Activated T-helper 2 cell treated with anti-CD3 and anti-CD28 coated beads, Interferon-gamma antibody, Interleukin-2, Interleukin-4, amounts not matched to agents 10 μg/mL and 5 μg/mL and 100 μg/mL, durations not matched to agents 14 hours and 24 hours and 36 hours (primary cell): ENCODE data around the gene TMEM63C. TPM values are rescaled to one million over a fixed set of nuclear protein-coding genes. Genes with fewer than 3 reads are reported as not detected.

Experiments used
- DNase-seq: peaks from one replicate; pipeline ENCODE4 v3.0.0; 2021; ENCODE audit warnings: low spot score
- H3K27ac Mint-ChIP-seq: one replicate; pipeline ENCODE4 v1.8.0; 2021; ENCODE audit warnings: mixed read lengths
- H3K27me3 Mint-ChIP-seq: one replicate; pipeline ENCODE4 v1.8.0; 2021; ENCODE audit warnings: low read depth, mixed read lengths
- H3K36me3 Mint-ChIP-seq: one replicate; pipeline ENCODE4 v1.8.0; 2021; ENCODE audit warnings: low read depth, mixed read lengths
- H3K4me1 Mint-ChIP-seq: one replicate; pipeline ENCODE4 v1.8.0; 2021; ENCODE audit warnings: low read depth, mixed read lengths
- H3K4me3 Mint-ChIP-seq: one replicate; pipeline ENCODE4 v1.8.0; 2021; ENCODE audit warnings: low read depth, mild to moderate bottlenecking, moderate library complexity, mixed read lengths
- H3K9me3 Mint-ChIP-seq: one replicate; pipeline ENCODE4 v1.8.0; 2021; ENCODE audit warnings: mixed read lengths
- intact Hi-C: fragments of 100-400 bp; cut with micrococcal nuclease; formaldehyde crosslinking; loops from one replicate; pipeline ENCODE4 v1.15.1; 2023
- total RNA-seq: library from RNA; stranded (reverse); gene quantifications from 2 replicates; pipeline ENCODE4 v1.2.3, GENCODE V29; 2022

The TMEM63C gene
- total RNA-seq, 1 donor from 2014 or later: 1.0 TPM

DNA sequence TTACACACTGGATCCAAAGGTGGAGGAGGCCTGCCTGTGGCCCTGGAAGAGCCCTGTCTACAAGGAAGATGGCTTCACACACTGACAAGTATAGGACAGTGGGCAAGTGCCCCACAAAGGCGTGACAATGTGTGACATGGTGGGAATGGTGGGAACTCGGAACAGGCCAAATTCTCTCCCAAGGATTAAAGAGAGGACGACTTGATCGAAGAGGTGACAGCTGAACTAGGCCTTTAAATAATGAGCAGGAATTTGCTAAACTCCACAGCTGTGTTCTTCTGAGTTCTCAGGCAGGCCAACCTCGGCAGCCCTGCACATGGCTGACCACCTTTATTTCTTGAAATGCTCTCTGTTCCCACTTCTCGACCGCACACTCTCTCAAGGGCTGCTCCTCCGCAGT is 115.3 kb downstream of the TMEM63C start:
- intact Hi-C loops: no loop called here
- H3K4me1 Mint-ChIP-seq: no peaks in the 10 kb centered on the region
- H3K9me3 Mint-ChIP-seq: no peaks in the 10 kb centered on the region
- no peak overlapping the region for H3K4me3 Mint-ChIP-seq
- DNase-seq: no peak
- no peaks in the 10 kb centered on the region for H3K27me3 Mint-ChIP-seq
- no peak overlapping the region for H3K27ac Mint-ChIP-seq
- H3K36me3 Mint-ChIP-seq: no peaks in the 10 kb centered on the region

DNA sequence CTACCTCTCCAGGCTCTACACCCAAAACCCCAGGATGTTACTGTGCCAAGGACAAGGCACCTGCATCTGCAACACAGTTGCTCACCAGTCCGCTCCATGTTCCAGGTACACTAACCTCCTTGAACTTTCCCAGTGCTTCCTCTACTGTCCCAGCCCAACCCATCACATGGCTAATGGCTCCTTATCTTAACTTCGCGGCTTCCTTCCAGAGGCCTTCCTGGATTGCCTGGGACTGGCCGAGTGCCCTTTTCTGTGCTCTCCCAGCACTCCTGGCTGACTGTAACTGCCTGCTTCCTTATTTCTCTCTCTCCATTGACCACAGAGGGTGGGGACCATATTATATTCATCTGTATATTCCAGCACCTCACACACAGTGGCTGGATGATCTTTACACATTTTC is 118.2 kb downstream of the TMEM63C start:
- Mint-ChIP-seq H3K4me3 (no peak overlapping the region), H3K27ac (no peak overlapping the region), H3K9me3 (no peaks in the 10 kb centered on the region), H3K36me3 (peaks cover 2% of the 10 kb centered on the region), H3K4me1 (peaks cover 22% of the 10 kb centered on the region), H3K27me3 (no peaks in the 10 kb centered on the region)
- no peak for DNase-seq
- intact Hi-C loops: loop anchor here (5.0 to 10.0 kb wide), 7 partner anchors 78 to 337 kb away; partner anchors contain the start of genes AHSA1, IRF2BPL, SAMD15 and SPTLC2

DNA sequence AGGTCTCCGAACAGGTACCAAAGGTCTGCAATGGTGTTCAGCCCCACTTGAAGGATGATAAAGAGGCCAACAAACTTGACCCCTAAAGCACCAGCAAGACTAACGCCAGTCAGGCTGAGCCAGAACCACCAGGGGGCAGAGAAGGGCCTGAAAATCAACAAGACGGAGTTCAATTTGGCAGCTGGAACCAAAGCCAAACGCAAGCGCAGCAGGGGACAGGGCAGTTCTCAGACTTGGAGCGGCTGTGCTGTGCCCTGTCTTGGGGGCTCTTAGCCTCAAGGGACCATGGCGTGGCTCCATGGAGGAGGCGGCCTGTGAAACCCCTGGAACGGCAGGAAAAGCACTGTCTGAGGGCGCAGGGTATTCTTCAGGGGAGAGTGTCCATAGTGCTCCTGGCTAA is 119.5 kb downstream of the TMEM63C start:
- Mint-ChIP-seq H3K9me3 (no peaks in the 10 kb centered on the region), H3K27me3 (peaks cover 1% of the 10 kb centered on the region), H3K4me3 (no peak overlapping the region), H3K4me1 (peaks cover 25% of the 10 kb centered on the region), H3K36me3 (peaks cover 6% of the 10 kb centered on the region), H3K27ac (no peak overlapping the region)
- DNase-seq: peak; percentile 43
- intact Hi-C loops: loop anchor here (5.0 to 10.0 kb wide), 7 partner anchors 76 to 339 kb away; partner anchors contain the start of genes AHSA1, IRF2BPL, SAMD15 and SPTLC2

DNA sequence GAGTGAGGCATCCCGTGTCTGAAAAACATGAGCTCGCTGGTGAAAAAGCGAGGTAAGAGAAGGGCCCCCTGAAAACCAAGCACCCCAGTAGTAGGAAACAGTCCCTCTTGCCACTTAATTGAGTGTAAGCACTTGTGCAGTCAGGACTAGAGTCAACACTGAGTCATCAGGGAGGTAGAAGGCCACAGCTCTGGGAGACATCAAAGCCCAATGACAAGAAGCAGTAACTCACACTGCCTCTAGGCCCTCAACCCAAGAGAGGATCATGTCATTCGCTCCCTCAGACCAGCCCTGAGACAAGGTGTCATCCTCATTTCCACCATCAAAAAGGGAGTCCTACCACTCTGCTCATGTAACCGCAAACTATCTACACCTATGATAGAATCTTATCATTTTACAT is 121.3 kb downstream of the TMEM63C start:
- Mint-ChIP-seq H3K27ac (peak overlapping the region; percentile 93), H3K4me1 (peaks cover 35% of the 10 kb centered on the region), H3K36me3 (peaks cover 7% of the 10 kb centered on the region), H3K9me3 (no peaks in the 10 kb centered on the region), H3K27me3 (peaks cover 1% of the 10 kb centered on the region), H3K4me3 (no peak overlapping the region)
- DNase-seq: peak; percentile 30
- intact Hi-C loops: loop anchor here (1.0 to 10.0 kb wide), 9 partner anchors 13 to 341 kb away; partner anchors contain the start of genes AHSA1, IRF2BPL, POMT2 and SAMD15

DNA sequence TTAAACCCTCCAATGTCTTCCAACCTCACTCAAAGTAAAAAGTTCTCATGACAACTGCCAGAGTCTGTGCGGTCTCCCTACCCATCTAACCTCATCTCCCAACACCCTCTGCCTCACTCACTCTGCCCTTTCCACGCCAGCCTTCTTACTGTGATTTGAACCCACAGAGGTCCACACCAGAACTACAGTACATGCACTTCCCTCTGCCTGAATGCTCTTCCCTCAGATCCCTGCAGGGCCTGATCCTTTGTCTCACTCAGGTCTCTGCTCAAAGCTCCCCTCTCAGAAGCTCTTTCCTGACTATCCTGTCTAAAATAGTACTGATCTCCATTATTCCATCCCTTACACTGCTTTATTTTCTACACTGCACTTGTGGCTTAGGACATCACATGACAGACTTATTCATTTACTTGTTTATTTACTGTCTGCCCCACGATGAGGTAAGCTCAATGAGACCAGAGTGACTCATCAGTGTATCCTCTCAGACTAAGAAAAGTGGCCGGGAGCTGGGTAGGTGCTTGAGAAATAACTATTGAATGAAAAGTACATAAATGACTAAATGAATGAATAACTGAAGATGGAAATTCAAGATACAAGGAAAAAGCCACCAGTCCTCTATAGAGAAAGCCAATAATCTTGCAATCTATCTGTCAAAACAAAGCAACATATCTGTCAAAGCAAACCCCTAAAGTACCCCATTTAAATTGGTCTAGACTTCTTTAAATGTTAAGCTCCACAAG is 122.0 kb downstream of the TMEM63C start:
- H3K27ac Mint-ChIP-seq: peak overlapping the region; percentile 93
- H3K27me3 Mint-ChIP-seq: peaks cover 1% of the 10 kb centered on the region
- H3K36me3 Mint-ChIP-seq: peaks cover 7% of the 10 kb centered on the region
- peak; percentile 36 for DNase-seq
- H3K9me3 Mint-ChIP-seq: no peaks in the 10 kb centered on the region
- peak overlapping the region; percentile 50 for H3K4me3 Mint-ChIP-seq
- peaks cover 35% of the 10 kb centered on the region for H3K4me1 Mint-ChIP-seq
- intact Hi-C loops: loop anchor here (1.0 to 10.0 kb wide), 9 partner anchors 13 to 341 kb away; partner anchors contain the start of genes AHSA1, IRF2BPL, POMT2 and SAMD15

DNA sequence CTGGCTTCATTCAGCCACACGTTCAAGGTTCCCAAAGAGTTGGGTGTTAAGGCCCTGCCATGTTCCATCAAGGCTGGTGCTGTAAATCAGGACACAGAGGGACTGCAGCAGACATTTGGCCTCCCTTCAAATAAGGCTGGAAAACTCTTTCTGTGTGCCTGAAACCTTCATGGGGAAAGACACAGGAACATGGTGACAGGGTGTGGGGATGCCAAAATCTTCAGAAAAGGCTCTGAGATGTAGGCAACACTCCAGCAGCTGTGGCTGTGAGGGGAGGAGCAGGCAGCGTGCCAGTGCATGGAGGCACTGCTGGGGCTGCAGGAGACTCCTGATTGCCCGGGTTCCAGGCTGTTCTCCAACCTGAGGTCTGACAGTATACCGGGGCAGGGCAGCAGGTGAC is 124.1 kb downstream of the TMEM63C start:
- DNase-seq: no peak
- Mint-ChIP-seq H3K27me3 (peaks cover 1% of the 10 kb centered on the region), H3K4me3 (no peak overlapping the region), H3K4me1 (peaks cover 36% of the 10 kb centered on the region), H3K36me3 (peaks cover 7% of the 10 kb centered on the region), H3K9me3 (no peaks in the 10 kb centered on the region), H3K27ac (no peak overlapping the region)
- intact Hi-C loops: loop anchor here (10.0 kb wide), 1 partner anchor 249 kb away; no protein-coding TSS in a partner anchor

DNA sequence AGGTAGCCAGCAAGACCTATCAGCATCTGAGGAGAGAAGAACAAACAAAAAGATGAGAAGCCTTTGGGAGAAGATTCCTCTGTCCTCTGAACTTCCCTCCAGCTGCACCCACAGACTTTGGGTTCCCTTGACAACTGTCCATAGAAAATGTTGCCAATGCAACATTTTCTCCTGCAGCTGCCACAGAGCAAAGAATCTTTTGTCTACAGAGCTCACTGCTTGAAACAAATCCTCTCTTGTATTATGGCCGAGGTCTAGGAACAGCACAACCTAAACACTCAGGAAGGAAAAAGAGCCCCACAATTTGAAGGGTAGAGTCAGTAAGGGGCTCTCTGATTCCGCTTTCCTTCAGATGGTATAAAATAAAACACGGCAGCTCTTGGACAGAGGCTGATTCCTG is 124.8 kb downstream of the TMEM63C start:
- DNase-seq: no peak
- no peak overlapping the region for H3K4me3 Mint-ChIP-seq
- intact Hi-C loops: loop anchor here (10.0 kb wide), 1 partner anchor 248 kb away; no protein-coding TSS in a partner anchor

DNA sequence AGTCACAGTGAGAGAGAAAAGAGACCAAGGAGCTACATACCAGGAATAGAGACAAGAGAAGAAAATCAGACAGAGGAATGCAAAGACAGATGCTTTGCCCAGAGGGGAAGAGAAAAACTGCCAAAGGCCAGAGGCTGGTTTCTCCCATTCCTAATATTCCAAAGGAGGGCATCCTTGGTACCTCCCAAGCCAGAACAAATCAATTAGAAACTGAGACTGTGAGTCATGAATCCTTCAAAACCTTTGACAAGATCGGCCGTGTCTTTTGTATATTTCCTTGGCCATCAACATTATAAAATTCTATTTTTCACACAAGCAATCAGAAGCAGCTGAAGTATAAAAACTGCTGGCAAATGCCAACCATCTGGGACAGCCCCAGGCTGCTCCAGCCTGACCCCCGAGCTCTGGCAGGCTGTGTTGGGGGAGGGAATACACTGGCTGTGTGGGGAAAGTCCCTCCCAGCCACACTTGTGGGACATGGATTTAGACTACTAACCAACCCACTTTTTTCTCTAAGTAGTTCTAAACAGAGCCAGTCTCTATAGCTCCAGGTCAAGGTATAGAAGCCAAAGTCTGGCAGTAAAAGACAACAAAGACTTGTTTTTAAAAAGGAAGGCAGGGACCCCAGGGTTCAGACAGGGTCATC is 125.4 kb downstream of the TMEM63C start:
- DNase-seq: no peak
- H3K36me3 Mint-ChIP-seq: peaks cover 7% of the 10 kb centered on the region
- H3K4me1 Mint-ChIP-seq: peaks cover 36% of the 10 kb centered on the region
- intact Hi-C loops: loop anchor here (10.0 kb wide), 1 partner anchor 248 kb away; no protein-coding TSS in a partner anchor
- peaks cover 1% of the 10 kb centered on the region for H3K27me3 Mint-ChIP-seq
- no peaks in the 10 kb centered on the region for H3K9me3 Mint-ChIP-seq
- H3K4me3 Mint-ChIP-seq: no peak overlapping the region
- H3K27ac Mint-ChIP-seq: no peak overlapping the region

More for the DNA sequence above, 124.8 kb downstream of the TMEM63C start:
- H3K27me3 Mint-ChIP-seq: peaks cover 1% of the 10 kb centered on the region
- peaks cover 36% of the 10 kb centered on the region for H3K4me1 Mint-ChIP-seq
- no peaks in the 10 kb centered on the region for H3K9me3 Mint-ChIP-seq
- peaks cover 7% of the 10 kb centered on the region for H3K36me3 Mint-ChIP-seq
- no peak overlapping the region for H3K27ac Mint-ChIP-seq

Other genes starting within 250 kb of the TMEM63C start
- gene IRF2BPL, start 153.1 kb upstream of the TMEM63C start, total RNA-seq: 34.8 and 35.8 TPM in 2 replicates
- 10.9 and 11.3 TPM in 2 replicates for gene CIPC, start 83.5 kb upstream of the TMEM63C start, total RNA-seq
- gene ZDHHC22, start 40.0 kb upstream of the TMEM63C start, total RNA-seq: not detected in 2 replicates
- not detected in 2 replicates for gene NGB, start 89.4 kb downstream of the TMEM63C start, total RNA-seq
- gene POMT2, start 139.1 kb downstream of the TMEM63C start, total RNA-seq: 23.4 and 27.7 TPM in 2 replicates
- gene GSTZ1, start 139.2 kb downstream of the TMEM63C start, total RNA-seq: 11.7 and 12.6 TPM in 2 replicates
- 28.0 and 29.0 TPM in 2 replicates for gene TMED8, start 195.3 kb downstream of the TMEM63C start, total RNA-seq
- 0.41 and 0.57 TPM in 2 replicates for gene SAMD15, start 195.6 kb downstream of the TMEM63C start, total RNA-seq
- gene NOXRED1, start 241.7 kb downstream of the TMEM63C start, total RNA-seq: 0.23 and 0.25 TPM in 2 replicates